HEK293 (cell line): ENCODE data around the gene RSL1D1.

Experiments used
- CTCF ChIA-PET: fragments of 350-600 bp; formaldehyde crosslinking; extraction: SDS; loops from one replicate; lab custom pipeline; 2021; ENCODE audit warnings: antibody characterized with exemption; lab: Yijun Ruan, JAX
- POLR2A ChIA-PET: fragments of 300-600 bp; formaldehyde crosslinking; extraction: SDS; loops from one replicate; lab custom pipeline; 2020; ENCODE audit warnings: antibody characterized with exemption, inconsistent platforms; lab: Yijun Ruan, JAX
- H3K27ac ChIP-seq: fragments of 200-500 bp; sonication (Bioruptor generic); 2 replicates; pipeline ENCODE4 v1.5.1; 2014; ENCODE audit warnings: low read depth, low read length, control low read depth, inconsistent platforms; ENCODE audit errors: extremely low read depth
- H3K36me3 ChIP-seq, 2 experiments: fragments of 200-500 bp in 1 of 2; sonication (Bioruptor generic) in 1 of 2; 1 replicate in 1 of 2; 2 replicates in 1 of 2; pipeline ENCODE4 v1.5.1; 2014 to 2017; ENCODE audit warnings: inconsistent platforms in 2 of 2, low read length in 2 of 2; ENCODE audit not compliant: control insufficient read depth in 2 of 2, insufficient read depth in 1 of 2
- H3K4me1 ChIP-seq: fragments of 200-500 bp; sonication (Bioruptor generic); 2 replicates; pipeline ENCODE4 v1.5.1; 2014; ENCODE audit warnings: mild to moderate bottlenecking, low read length, inconsistent platforms; ENCODE audit not compliant: control insufficient read depth, insufficient read depth
- H3K4me3 ChIP-seq: 2 replicates; pipeline ENCODE4 v1.5.1; 2011; ENCODE audit warnings: low read depth, mild to moderate bottlenecking, control low read depth, low read length, moderate library complexity
- H3K9me3 ChIP-seq: fragments of 200-500 bp; sonication (Bioruptor generic); 2 replicates; pipeline ENCODE4 v1.5.1; 2014; ENCODE audit warnings: low read depth, low read length, inconsistent platforms; ENCODE audit not compliant: control insufficient read depth, insufficient read depth
- GLIS1 ChIP-seq: fragments of 450-650 bp; formaldehyde crosslinking; IDR thresholded peaks from 2 replicates; pipeline ENCODE4 v1.5.1; 2016; ENCODE audit warnings: missing biosample characterization, missing genetic modification characterization
- IKZF3 ChIP-seq: fragments of 450-650 bp; IDR thresholded peaks from 2 replicates; pipeline ENCODE4 v1.5.0; 2018; ENCODE audit warnings: missing biosample characterization, mild to moderate bottlenecking, missing genetic modification characterization, moderate library complexity
- ZBTB20 ChIP-seq: fragments of 450-650 bp; formaldehyde crosslinking; IDR thresholded peaks from 2 replicates; pipeline ENCODE4 v1.5.1; 2016; ENCODE audit warnings: missing biosample characterization, missing genetic modification characterization
- ZFP37 ChIP-seq: fragments of 450-650 bp; formaldehyde crosslinking; IDR thresholded peaks from 2 replicates; pipeline ENCODE4 v1.5.1; 2016; ENCODE audit warnings: missing biosample characterization, missing genetic modification characterization
- ZFP41 ChIP-seq: fragments of 450-650 bp; formaldehyde crosslinking; IDR thresholded peaks from 2 replicates; pipeline ENCODE4 v1.5.1; 2016; ENCODE audit warnings: missing biosample characterization, missing genetic modification characterization, borderline replicate concordance
- ZNF138 ChIP-seq: fragments of 450-650 bp; formaldehyde crosslinking; IDR thresholded peaks from 2 replicates; pipeline ENCODE4 v1.5.1; 2016; ENCODE audit warnings: missing biosample characterization, missing genetic modification characterization, borderline replicate concordance
- ZNF184 ChIP-seq: fragments of 450-650 bp; IDR thresholded peaks from 2 replicates; pipeline ENCODE4 v1.5.1; 2018; ENCODE audit warnings: missing biosample characterization, mild to moderate bottlenecking, missing genetic modification characterization
- ZNF211 ChIP-seq: fragments of 450-650 bp; formaldehyde crosslinking; IDR thresholded peaks from 2 replicates; pipeline ENCODE4 v1.5.1; 2016; ENCODE audit warnings: low read depth, missing biosample characterization, missing genetic modification characterization
- ZNF292 ChIP-seq: fragments of 450-650 bp; formaldehyde crosslinking; IDR thresholded peaks from 2 replicates; pipeline ENCODE4 v1.5.1; 2016; ENCODE audit warnings: low read depth, missing biosample characterization, missing genetic modification characterization, borderline replicate concordance
- ZNF433 ChIP-seq: fragments of 450-650 bp; formaldehyde crosslinking; IDR thresholded peaks from 2 replicates; pipeline ENCODE4 v1.5.1; 2016; ENCODE audit warnings: missing biosample characterization, missing genetic modification characterization, low read depth
- ZNF514 ChIP-seq: fragments of 450-650 bp; formaldehyde crosslinking; IDR thresholded peaks from 2 replicates; pipeline ENCODE4 v1.5.1; 2016; ENCODE audit warnings: missing biosample characterization, missing genetic modification characterization
- ZNF621 ChIP-seq: fragments of 450-650 bp; formaldehyde crosslinking; IDR thresholded peaks from 2 replicates; pipeline ENCODE4 v1.5.1; 2017; ENCODE audit warnings: missing biosample characterization, missing genetic modification characterization
- ZNF629 ChIP-seq: fragments of 450-650 bp; formaldehyde crosslinking; IDR thresholded peaks from 2 replicates; pipeline ENCODE4 v1.5.1; 2017; ENCODE audit warnings: missing biosample characterization, missing genetic modification characterization
- ZNF670 ChIP-seq: fragments of 450-650 bp; formaldehyde crosslinking; IDR thresholded peaks from 2 replicates; pipeline ENCODE4 v1.5.1; 2016; ENCODE audit warnings: missing biosample characterization, missing genetic modification characterization, low read depth
- ZNF830 ChIP-seq: fragments of 450-650 bp; IDR thresholded peaks from 2 replicates; pipeline ENCODE4 v1.5.0; 2018; ENCODE audit warnings: missing biosample characterization, missing genetic modification characterization, low read depth, mild to moderate bottlenecking, moderate library complexity
- ZNF837 ChIP-seq: fragments of 450-650 bp; formaldehyde crosslinking; IDR thresholded peaks from 2 replicates; pipeline ENCODE4 v1.5.1; 2016; ENCODE audit warnings: missing biosample characterization, missing genetic modification characterization
- TF ChIP-seq, protein P1 (sequence below): fragments of 450-650 bp; formaldehyde crosslinking; conservative IDR thresholded peaks from 2 replicates; pipeline ENCODE4 v1.5.1; 2016; ENCODE audit warnings: low read depth, missing biosample characterization, missing genetic modification characterization
- TF ChIP-seq, protein P2 (sequence below): fragments of 450-650 bp; formaldehyde crosslinking; IDR thresholded peaks from 2 replicates; pipeline ENCODE4 v1.5.1; 2016; ENCODE audit warnings: missing biosample characterization, missing genetic modification characterization, borderline replicate concordance
- TF ChIP-seq, protein P3 (sequence below): fragments of 450-650 bp; formaldehyde crosslinking; IDR thresholded peaks from 2 replicates; pipeline ENCODE4 v1.5.1; 2016; ENCODE audit warnings: missing biosample characterization, missing genetic modification characterization
- TF ChIP-seq, protein P4 (sequence below): fragments of 450-650 bp; formaldehyde crosslinking; IDR thresholded peaks from 2 replicates; pipeline ENCODE4 v1.5.1; 2016; ENCODE audit warnings: missing biosample characterization, missing genetic modification characterization

The RSL1D1 gene

DNA sequence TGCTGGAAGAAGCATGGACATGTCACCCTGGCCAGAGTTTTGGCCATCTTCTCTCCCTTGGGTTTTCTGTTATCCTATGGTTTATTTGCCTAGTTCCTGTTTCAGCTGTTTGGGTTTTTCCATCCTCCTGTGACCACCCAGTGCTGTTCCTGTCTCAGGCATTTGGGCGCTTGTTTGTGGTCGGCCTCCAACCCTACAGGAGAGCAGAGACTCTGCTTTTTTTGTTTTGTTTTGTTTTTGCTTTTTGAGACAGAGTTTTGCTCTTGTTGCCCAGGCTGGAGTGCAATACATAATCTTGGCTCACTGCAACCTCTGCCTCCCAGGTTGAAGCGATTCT, 51.0 kb downstream of the RSL1D1 start:
- TF ChIP-seq ZNF621 (tag by site-specific recombination) (no peak), ZNF211 (tag by site-specific recombination) (no peak), ZNF830 (tag by site-specific recombination) (no peak), ZFP37 (tag by site-specific recombination) (no peak), ZNF514 (tag by site-specific recombination) (no peak), ZNF433 (tag by site-specific recombination) (no peak), IKZF3 (tag by site-specific recombination) (no peak), ZNF184 (no peak), ZNF670 (tag by site-specific recombination) (no peak), GLIS1 (no peak), ZNF138 (tag by site-specific recombination) (no peak), ZNF292 (no peak), ZNF629 (tag by site-specific recombination) (no peak), ZNF837 (tag by site-specific recombination) (no peak), ZBTB20 (tag by site-specific recombination) (no peak), ZFP41 (tag by site-specific recombination) (no peak)
- TF ChIP-seq, protein P1, sequence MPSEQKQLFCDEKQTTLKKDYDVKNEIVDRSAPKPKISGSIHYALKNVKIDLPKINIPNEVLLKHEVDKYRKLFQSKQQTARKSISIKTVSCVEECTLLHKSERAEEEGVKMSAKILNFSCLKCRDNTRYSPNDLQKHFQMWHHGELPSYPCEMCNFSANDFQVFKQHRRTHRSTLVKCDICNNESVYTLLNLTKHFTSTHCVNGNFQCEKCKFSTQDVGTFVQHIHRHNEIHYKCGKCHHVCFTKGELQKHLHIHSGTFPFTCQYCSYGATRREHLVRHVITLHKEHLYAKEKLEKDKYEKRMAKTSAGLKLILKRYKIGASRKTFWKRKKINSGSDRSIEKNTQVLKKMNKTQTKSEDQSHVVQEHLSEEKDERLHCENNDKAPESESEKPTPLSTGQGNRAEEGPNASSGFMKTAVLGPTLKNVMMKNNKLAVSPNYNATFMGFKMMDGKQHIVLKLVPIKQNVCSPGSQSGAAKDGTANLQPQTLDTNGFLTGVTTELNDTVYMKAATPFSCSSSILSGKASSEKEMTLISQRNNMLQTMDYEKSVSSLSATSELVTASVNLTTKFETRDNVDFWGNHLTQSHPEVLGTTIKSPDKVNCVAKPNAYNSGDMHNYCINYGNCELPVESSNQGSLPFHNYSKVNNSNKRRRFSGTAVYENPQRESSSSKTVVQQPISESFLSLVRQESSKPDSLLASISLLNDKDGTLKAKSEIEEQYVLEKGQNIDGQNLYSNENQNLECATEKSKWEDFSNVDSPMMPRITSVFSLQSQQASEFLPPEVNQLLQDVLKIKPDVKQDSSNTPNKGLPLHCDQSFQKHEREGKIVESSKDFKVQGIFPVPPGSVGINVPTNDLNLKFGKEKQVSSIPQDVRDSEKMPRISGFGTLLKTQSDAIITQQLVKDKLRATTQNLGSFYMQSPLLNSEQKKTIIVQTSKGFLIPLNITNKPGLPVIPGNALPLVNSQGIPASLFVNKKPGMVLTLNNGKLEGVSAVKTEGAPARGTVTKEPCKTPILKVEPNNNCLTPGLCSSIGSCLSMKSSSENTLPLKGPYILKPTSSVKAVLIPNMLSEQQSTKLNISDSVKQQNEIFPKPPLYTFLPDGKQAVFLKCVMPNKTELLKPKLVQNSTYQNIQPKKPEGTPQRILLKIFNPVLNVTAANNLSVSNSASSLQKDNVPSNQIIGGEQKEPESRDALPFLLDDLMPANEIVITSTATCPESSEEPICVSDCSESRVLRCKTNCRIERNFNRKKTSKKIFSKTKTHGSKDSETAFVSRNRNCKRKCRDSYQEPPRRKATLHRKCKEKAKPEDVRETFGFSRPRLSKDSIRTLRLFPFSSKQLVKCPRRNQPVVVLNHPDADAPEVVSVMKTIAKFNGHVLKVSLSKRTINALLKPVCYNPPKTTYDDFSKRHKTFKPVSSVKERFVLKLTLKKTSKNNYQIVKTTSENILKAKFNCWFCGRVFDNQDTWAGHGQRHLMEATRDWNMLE (tag by site-specific recombination) = no peak
- TF ChIP-seq, protein P2, sequence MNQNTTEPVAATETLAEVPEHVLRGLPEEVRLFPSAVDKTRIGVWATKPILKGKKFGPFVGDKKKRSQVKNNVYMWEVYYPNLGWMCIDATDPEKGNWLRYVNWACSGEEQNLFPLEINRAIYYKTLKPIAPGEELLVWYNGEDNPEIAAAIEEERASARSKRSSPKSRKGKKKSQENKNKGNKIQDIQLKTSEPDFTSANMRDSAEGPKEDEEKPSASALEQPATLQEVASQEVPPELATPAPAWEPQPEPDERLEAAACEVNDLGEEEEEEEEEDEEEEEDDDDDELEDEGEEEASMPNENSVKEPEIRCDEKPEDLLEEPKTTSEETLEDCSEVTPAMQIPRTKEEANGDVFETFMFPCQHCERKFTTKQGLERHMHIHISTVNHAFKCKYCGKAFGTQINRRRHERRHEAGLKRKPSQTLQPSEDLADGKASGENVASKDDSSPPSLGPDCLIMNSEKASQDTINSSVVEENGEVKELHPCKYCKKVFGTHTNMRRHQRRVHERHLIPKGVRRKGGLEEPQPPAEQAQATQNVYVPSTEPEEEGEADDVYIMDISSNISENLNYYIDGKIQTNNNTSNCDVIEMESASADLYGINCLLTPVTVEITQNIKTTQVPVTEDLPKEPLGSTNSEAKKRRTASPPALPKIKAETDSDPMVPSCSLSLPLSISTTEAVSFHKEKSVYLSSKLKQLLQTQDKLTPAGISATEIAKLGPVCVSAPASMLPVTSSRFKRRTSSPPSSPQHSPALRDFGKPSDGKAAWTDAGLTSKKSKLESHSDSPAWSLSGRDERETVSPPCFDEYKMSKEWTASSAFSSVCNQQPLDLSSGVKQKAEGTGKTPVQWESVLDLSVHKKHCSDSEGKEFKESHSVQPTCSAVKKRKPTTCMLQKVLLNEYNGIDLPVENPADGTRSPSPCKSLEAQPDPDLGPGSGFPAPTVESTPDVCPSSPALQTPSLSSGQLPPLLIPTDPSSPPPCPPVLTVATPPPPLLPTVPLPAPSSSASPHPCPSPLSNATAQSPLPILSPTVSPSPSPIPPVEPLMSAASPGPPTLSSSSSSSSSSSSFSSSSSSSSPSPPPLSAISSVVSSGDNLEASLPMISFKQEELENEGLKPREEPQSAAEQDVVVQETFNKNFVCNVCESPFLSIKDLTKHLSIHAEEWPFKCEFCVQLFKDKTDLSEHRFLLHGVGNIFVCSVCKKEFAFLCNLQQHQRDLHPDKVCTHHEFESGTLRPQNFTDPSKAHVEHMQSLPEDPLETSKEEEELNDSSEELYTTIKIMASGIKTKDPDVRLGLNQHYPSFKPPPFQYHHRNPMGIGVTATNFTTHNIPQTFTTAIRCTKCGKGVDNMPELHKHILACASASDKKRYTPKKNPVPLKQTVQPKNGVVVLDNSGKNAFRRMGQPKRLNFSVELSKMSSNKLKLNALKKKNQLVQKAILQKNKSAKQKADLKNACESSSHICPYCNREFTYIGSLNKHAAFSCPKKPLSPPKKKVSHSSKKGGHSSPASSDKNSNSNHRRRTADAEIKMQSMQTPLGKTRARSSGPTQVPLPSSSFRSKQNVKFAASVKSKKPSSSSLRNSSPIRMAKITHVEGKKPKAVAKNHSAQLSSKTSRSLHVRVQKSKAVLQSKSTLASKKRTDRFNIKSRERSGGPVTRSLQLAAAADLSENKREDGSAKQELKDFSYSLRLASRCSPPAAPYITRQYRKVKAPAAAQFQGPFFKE (tag by site-specific recombination) = no peak
- TF ChIP-seq, protein P3, sequence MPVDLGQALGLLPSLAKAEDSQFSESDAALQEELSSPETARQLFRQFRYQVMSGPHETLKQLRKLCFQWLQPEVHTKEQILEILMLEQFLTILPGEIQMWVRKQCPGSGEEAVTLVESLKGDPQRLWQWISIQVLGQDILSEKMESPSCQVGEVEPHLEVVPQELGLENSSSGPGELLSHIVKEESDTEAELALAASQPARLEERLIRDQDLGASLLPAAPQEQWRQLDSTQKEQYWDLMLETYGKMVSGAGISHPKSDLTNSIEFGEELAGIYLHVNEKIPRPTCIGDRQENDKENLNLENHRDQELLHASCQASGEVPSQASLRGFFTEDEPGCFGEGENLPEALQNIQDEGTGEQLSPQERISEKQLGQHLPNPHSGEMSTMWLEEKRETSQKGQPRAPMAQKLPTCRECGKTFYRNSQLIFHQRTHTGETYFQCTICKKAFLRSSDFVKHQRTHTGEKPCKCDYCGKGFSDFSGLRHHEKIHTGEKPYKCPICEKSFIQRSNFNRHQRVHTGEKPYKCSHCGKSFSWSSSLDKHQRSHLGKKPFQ (tag by site-specific recombination) = no peak
- TF ChIP-seq, protein P4, sequence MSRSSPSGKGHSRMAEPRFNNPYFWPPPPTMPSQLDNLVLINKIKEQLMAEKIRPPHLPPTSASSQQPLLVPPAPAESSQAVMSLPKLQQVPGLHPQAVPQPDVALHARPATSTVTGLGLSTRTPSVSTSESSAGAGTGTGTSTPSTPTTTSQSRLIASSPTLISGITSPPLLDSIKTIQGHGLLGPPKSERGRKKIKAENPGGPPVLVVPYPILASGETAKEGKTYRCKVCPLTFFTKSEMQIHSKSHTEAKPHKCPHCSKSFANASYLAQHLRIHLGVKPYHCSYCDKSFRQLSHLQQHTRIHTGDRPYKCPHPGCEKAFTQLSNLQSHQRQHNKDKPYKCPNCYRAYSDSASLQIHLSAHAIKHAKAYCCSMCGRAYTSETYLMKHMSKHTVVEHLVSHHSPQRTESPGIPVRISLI (tag by site-specific recombination) = no peak
- H3K9me3 ChIP-seq = no peaks in the 10 kb centered on the region
- H3K36me3 ChIP-seq = peaks cover 0 to under 1% of the 10 kb centered on the region in 2 experiments; a peak in 2 of 3 replicates
- POLR2A ChIA-PET = no interaction called here
- H3K27ac ChIP-seq = no peak overlapping the region
- peaks cover 5% of the 10 kb centered on the region; the same call in 1 of the 2 replicates for H3K4me1 ChIP-seq
- CTCF ChIA-PET = no interaction called here
- H3K4me3 ChIP-seq = no peak overlapping the region
